Activated CD4-positive, alpha-beta T cell treated with anti-CD3 and anti-CD28 coated beads, Interleukin-2, amount 50 U/mL, for 1 hour (primary cell): Measurements from ENCODE around the gene HS6ST3.

Source experiments
- DNase-seq: peaks from one replicate; pipeline ENCODE4 v3.0.0-alpha.2; 2020

Gene HS6ST3

GRCh38 chr13:96860882-96861281 lies 771.0 kb downstream of the HS6ST3 start:
- DNase-seq: no peak

GRCh38 chr13:96862093-96862492 lies 772.2 kb downstream of the HS6ST3 start:
- no peak for DNase-seq

- DNase-seq: no peak
Measured at GRCh38 chr13:96862999-96863398, 773.1 kb downstream of the HS6ST3 start.

GRCh38 chr13:96871469-96871868 lies 781.6 kb downstream of the HS6ST3 start:
- no peak for DNase-seq

GRCh38 chr13:96880419-96880818 lies 790.5 kb downstream of the HS6ST3 start:
- DNase-seq: no peak
